NCI-H2107 treated with DMSO at 0.1 percent for 48 hours (cell line): ENCODE data around the gene BTBD9.

Source experiments
- DNase-seq: peaks from one replicate; lab custom pipeline; 2025; ENCODE audit not compliant: unreplicated experiment; lab: John Stamatoyannopoulos, UW

The BTBD9 gene

DNA sequence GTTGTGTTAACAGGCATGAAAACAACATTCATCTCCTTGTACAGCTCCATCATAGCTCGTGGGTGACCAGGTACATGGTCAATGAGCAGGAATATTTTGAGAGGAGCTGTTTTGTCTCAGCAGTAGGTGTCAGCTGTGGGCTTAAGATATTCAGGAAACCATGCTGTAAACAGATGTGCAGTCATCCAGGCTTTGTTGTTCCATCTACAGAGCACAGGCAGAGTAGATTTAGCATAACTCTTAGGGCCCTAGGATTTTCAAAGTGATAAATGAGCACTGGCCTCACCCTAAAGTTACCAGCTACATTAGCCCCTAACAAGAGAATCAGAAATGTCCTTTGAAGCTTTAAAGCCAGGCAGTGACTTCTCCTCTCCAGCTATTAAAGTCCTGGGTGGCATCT is 154.2 kb downstream of the BTBD9 start:
- no peak for DNase-seq

DNA sequence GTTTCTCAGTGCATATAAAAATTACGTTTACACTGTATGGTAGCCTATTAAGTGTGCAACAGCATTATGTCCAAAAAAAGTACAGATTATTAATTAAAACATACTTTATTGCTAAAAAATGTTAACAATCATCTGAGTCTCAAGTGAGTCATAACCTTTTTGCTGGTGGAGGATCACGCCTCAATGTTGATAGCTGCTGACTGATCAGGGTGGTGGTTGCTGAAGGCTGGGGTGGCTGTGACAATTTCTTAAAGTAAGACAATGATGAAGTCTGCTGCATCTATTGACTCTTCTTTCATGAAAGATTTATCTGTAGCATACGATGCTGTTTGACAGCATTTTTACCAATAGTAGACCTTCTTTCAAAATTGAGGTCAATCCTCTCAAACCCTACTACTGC is 155.1 kb downstream of the BTBD9 start:
- DNase-seq, result no peak

GRCh38 chr6:38483526-38483925 is 156.2 kb downstream of the BTBD9 start:
- no peak for DNase-seq

DNA sequence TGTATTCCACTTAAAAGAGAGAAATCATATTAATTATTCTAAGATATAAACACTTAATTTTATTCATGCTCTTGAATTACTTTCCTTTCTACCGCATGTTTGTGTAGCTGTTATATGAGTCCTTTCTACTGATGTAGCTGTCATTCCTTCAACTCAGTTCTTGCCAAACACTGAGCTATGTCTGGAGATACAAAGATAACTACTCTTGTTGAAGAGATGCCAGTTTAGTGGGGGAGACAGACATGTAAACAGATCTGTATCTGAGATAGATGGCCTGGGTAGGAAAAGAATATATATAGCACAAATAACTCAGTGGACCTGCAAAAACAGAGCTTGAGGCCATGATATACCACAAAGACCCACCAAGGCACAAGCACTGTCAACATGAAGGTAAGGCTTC is 157.3 kb downstream of the BTBD9 start:
- DNase-seq, result no peak

GRCh38 chr6:38481851-38482250 is 157.9 kb downstream of the BTBD9 start:
- no peak for DNase-seq

- DNase-seq, result no peak
Measured at GRCh38 chr6:38481211-38481836, 158.4 kb downstream of the BTBD9 start.

- DNase-seq, result no peak
Measured at GRCh38 chr6:38480036-38480435, 159.7 kb downstream of the BTBD9 start.

- no peak for DNase-seq
Measured at GRCh38 chr6:38479331-38479730, 160.4 kb downstream of the BTBD9 start.

GRCh38 chr6:38477680-38478260 is 162.0 kb downstream of the BTBD9 start:
- DNase-seq, result no peak

DNA sequence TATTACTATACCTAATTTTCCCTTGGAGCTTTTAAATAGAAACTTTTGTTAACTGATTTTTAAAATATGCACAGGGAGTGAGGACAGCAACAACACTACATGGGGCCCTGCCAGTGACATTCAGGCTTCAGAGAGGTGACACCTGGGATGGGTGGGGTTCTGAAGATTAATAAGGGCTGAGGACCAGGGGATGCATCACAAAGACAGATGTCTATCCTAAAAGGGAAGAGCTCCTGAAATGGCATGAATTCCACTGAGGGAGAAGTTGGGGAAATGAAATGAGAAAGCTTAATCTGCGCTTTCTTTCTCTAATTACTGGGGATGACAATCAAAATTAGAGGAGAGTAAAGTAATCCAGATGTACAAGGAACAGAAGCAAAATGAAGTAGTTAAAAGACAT is 162.8 kb downstream of the BTBD9 start:
- DNase-seq, result no peak

DNA sequence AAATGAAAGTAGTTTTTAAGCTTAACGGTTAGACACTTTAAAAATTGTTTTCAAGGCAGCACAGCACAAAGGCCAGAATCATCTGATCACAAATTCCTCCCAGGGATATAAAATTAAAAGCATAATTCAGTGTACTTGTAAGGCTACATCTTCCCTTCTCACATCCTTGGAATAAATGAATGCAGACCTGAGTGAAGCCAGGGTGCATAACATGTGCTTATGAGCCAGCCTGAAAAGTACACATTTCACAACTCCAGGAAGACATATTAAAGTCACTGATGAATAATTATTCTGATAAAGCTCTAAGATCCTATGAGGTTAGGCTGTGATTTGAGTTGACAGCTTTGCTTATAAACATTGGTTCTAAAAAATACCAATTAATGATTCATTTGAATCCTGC is 163.6 kb downstream of the BTBD9 start:
- DNase-seq, result no peak

- no peak for DNase-seq
Measured at GRCh38 chr6:38470548-38470947, 169.2 kb downstream of the BTBD9 start.

- DNase-seq, result no peak
Measured at GRCh38 chr6:38467566-38467965, 172.2 kb downstream of the BTBD9 start.

DNA sequence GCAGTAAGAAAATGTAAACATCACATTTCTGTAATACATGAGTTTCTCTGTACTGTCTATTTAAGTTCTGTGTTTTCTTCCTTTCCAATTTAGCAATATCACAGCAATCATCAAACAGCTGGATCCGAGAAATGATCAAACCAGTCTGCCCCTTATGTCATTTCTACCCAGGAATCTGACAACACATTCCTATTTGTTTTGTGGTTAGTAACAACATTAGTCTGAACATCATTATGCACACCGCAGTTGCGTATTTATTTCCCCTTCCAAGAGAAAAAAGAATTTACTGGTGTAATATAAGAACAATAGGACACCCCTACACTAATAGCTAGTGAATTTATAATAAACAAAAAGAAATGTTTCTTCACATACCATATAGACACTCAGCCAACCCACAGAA is 179.5 kb downstream of the BTBD9 start:
- DNase-seq, result no peak

DNA sequence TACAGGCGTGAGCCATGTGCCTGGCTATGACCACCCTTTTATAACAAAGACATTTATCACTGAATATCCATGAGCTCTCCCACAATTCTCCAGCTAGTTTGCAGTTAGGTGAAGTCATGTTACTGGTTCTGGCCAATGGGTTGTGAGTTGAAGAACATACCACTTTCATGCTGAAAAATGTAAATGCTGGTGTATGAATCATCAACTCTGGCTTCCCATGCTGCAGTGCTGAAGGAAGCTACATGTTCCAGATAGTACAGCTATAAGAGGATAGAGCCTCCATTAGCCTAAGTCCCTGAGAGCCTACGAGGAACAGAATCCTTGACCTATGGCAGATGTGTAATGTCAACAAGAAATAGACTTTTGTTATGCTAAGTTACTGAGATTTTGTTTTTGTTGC is 180.4 kb downstream of the BTBD9 start:
- DNase-seq, result no peak

DNA sequence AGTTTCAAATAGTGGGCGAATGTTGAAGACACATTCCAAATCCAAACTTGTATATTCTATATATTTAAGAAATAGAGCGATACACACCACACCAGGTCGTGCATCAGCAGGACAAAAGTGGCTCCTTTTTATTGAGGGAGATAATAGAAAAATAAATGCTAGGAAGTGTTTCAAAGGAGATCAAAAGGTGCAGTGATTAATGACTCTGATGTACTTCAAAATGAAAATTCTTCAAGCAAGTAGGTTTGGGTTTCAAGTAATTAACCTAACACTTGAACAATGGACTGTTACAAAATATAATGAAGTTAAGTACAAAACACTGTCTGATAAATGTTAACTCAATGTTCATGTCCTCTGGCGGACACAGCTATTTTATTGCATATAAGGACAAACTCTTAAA is 185.9 kb downstream of the BTBD9 start:
- no peak for DNase-seq

- DNase-seq, result no peak
Measured at GRCh38 chr6:38452816-38453660, 186.7 kb downstream of the BTBD9 start.

DNA sequence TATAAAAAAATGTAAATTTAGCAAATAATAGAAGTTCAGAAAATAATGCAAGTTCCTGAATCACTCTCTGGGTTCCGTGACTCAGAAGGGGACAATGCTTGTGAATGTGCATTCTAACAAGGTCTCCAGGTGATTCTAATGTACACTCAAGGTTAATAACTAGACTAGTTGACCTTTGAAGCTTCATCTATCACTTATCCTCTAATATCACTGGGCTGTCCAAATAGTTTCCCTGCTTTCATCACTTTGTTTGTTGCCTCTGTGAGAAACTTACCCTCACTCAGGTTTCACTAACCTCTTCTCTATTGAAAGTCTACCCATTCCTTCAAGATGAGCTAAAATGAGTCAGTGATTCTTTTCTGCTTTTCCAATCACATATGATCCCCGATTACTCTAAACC is 189.0 kb downstream of the BTBD9 start:
- DNase-seq, result no peak

GRCh38 chr6:38445925-38446324 is 193.8 kb downstream of the BTBD9 start:
- DNase-seq, result no peak

- DNase-seq, result no peak
Measured at GRCh38 chr6:38445336-38445735, 194.4 kb downstream of the BTBD9 start.

DNA sequence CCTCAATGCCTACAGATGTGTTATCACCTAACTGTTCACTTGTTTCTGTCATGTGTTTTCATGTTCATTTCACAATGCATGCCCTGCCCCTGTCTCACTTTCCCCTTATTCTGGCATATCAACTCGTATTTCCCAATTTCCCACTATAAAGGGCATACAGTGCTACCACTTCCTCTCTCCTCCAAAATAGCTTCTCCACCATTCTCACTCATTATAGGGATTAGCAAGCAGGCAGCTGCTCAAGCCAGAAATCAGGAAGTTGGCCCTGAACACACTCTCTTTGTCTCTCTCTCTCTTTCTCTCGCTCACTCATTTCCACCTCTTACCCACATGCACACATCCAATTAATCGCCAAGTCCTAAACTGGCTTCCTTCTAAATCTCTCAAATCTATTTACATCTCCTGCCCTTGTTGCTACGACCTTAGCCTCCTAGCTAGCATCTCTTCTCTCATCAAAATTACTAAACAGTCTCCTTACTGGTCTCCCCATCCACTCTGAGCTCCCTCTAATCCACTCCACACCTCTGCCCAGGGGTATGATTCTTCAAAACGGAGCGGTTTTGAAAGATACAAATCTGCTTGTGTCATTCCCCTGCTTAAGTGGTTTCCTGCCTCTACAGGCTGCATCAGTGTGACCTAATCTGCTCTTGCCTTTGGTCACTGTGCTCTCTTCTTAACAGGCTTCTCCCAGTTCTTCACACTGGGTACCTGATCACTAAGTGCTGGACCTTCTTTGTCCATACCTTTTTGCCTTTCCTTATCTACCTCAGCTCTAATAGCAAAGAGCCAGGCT is 196.2 kb downstream of the BTBD9 start:
- no peak for DNase-seq

DNA sequence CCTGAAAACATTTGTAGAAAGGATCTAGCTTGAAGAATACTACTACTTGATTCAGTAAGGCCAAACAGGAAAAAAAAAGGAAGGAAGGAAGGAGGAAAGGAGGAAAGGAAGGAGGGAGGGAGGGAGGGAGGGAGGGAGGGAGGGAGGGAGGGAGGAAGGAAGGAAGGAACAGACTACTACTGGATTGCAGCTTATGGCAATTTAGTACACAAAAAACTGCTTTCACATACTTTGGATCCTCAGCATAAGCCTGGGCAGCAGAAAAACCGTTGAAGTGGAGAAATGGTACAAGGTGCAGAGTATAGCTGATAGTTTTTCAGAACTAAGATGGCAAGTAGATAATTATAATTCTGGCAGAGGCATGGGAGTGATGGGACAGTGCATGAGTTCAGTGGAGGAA is 201.6 kb downstream of the BTBD9 start:
- DNase-seq, result no peak
